ENCODE data around the gene BHLHE41. TPM values are rescaled to one million over a fixed set of nuclear protein-coding genes. Genes with fewer than 3 reads are reported as not detected.

The BHLHE41 gene
- total RNA-seq, 1 donor from 2014 or later: 2.9 TPM

GRCh38 chr12:26120561-26121274 is 4.1 kb downstream of the BHLHE41 start:
- Mint-ChIP-seq H3K27me3 (ENCODE audit: low read depth, unreplicated experiment) (peaks cover 19% of the 10 kb centered on the region), H3K4me3 (ENCODE audit: unreplicated experiment) (no peak overlapping the region), H3K9me3 (ENCODE audit: unreplicated experiment) (no peaks in the 10 kb centered on the region), H3K36me3 (ENCODE audit: low read depth, unreplicated experiment) (no peaks in the 10 kb centered on the region), H3K4me1 (ENCODE audit: low read depth, unreplicated experiment) (peaks cover 4% of the 10 kb centered on the region), H3K27ac (ENCODE audit: unreplicated experiment) (no peak overlapping the region)
- Histone ChIP-seq H4K20me1 (ENCODE audit: insufficient read depth, low read length) (no peaks in the 10 kb centered on the region), H3K4me3 (ENCODE audit: insufficient read depth, low read depth, low read length) (no peak overlapping the region), H3K9ac (ENCODE audit: low read length) (peak overlapping the region; percentile 84), H3K27me3 (ENCODE audit: insufficient read depth, low read length) (peaks cover 5% of the 10 kb centered on the region), H3K9me3 (ENCODE audit: insufficient read depth, low read depth, low read length) (no peaks in the 10 kb centered on the region), H3K36me3 (ENCODE audit: insufficient read depth, low read length) (no peaks in the 10 kb centered on the region), H3K79me2 (ENCODE audit: insufficient read depth, low read length) (peaks cover 38% of the 10 kb centered on the region), H2AFZ (ENCODE audit: low read depth, low read length) (no peak overlapping the region), H3K4me1 (ENCODE audit: insufficient read depth, low read length) (peaks cover 25% of the 10 kb centered on the region), H3K4me2 (ENCODE audit: low read length) (peak overlapping the region; percentile 95), H3K27ac (ENCODE audit: low read depth, low read length) (no peak overlapping the region)
- DNase-seq (ENCODE audit: low read depth): peak; percentile 47
- no peak for TF ChIP-seq EZH2 (IDR thresholded peaks at IDR 0.05; ENCODE audit: insufficient read depth, low read length)
- no peak for TF ChIP-seq CTCF (IDR thresholded peaks at IDR 0.05; ENCODE audit: insufficient read depth, low read depth, low read length)
- FAIRE-seq: no peak

GRCh38 chr12:26119391-26119989 is 5.3 kb downstream of the BHLHE41 start:
- H3K27me3 ChIP-seq (ENCODE audit: insufficient read depth, low read length): peaks cover 4% of the 10 kb centered on the region
- Mint-ChIP-seq H3K4me1 (ENCODE audit: low read depth, unreplicated experiment) (peaks cover 4% of the 10 kb centered on the region), H3K27me3 (ENCODE audit: low read depth, unreplicated experiment) (peaks cover 16% of the 10 kb centered on the region), H3K36me3 (ENCODE audit: low read depth, unreplicated experiment) (no peaks in the 10 kb centered on the region), H3K4me3 (ENCODE audit: unreplicated experiment) (no peak overlapping the region), H3K9me3 (ENCODE audit: unreplicated experiment) (no peaks in the 10 kb centered on the region), H3K27ac (ENCODE audit: unreplicated experiment) (no peak overlapping the region)
- H3K79me2 ChIP-seq (ENCODE audit: insufficient read depth, low read length): peaks cover 31% of the 10 kb centered on the region
- TF ChIP-seq CTCF (IDR thresholded peaks at IDR 0.05; ENCODE audit: insufficient read depth, low read depth, low read length): peak; percentile 76
- no peak for TF ChIP-seq EZH2 (IDR thresholded peaks at IDR 0.05; ENCODE audit: insufficient read depth, low read length)
- no peaks in the 10 kb centered on the region for H3K9me3 ChIP-seq (ENCODE audit: insufficient read depth, low read depth, low read length)
- no peak overlapping the region for H3K4me3 ChIP-seq (ENCODE audit: insufficient read depth, low read depth, low read length)
- no peak overlapping the region for H3K27ac ChIP-seq (ENCODE audit: low read depth, low read length)
- peak overlapping the region; percentile 32 for H3K4me2 ChIP-seq (ENCODE audit: low read length)
- no peak overlapping the region for H2AFZ ChIP-seq (ENCODE audit: low read depth, low read length)
- DNase-seq (ENCODE audit: low read depth) (peak; percentile 61), FAIRE-seq (peak; percentile 83)
- peaks cover 24% of the 10 kb centered on the region for H3K4me1 ChIP-seq (ENCODE audit: insufficient read depth, low read length)
- peak overlapping the region; percentile 24 for H3K9ac ChIP-seq (ENCODE audit: low read length)
- no peaks in the 10 kb centered on the region for H4K20me1 ChIP-seq (ENCODE audit: insufficient read depth, low read length)
- no peaks in the 10 kb centered on the region for H3K36me3 ChIP-seq (ENCODE audit: insufficient read depth, low read length)

- Histone ChIP-seq H3K4me2 (ENCODE audit: low read length) (no peak overlapping the region), H3K9ac (ENCODE audit: low read length) (no peak overlapping the region), H3K27me3 (ENCODE audit: insufficient read depth, low read length) (no peaks in the 10 kb centered on the region), H3K4me1 (ENCODE audit: insufficient read depth, low read length) (peaks cover 28% of the 10 kb centered on the region), H3K79me2 (ENCODE audit: insufficient read depth, low read length) (peaks cover 22% of the 10 kb centered on the region), H3K27ac (ENCODE audit: low read depth, low read length) (no peak overlapping the region), H2AFZ (ENCODE audit: low read depth, low read length) (no peak overlapping the region), H3K4me3 (ENCODE audit: insufficient read depth, low read depth, low read length) (no peak overlapping the region), H4K20me1 (ENCODE audit: insufficient read depth, low read length) (no peaks in the 10 kb centered on the region), H3K9me3 (ENCODE audit: insufficient read depth, low read depth, low read length) (no peaks in the 10 kb centered on the region), H3K36me3 (ENCODE audit: insufficient read depth, low read length) (no peaks in the 10 kb centered on the region)
- H3K4me1 Mint-ChIP-seq (ENCODE audit: low read depth, unreplicated experiment): peaks cover 9% of the 10 kb centered on the region
- H3K36me3 Mint-ChIP-seq (ENCODE audit: low read depth, unreplicated experiment): no peaks in the 10 kb centered on the region
- FAIRE-seq (no peak), DNase-seq (ENCODE audit: low read depth) (no peak)
- peaks cover 14% of the 10 kb centered on the region for H3K27me3 Mint-ChIP-seq (ENCODE audit: low read depth, unreplicated experiment)
- H3K27ac Mint-ChIP-seq (ENCODE audit: unreplicated experiment): no peak overlapping the region
- no peak overlapping the region for H3K4me3 Mint-ChIP-seq (ENCODE audit: unreplicated experiment)
- H3K9me3 Mint-ChIP-seq (ENCODE audit: unreplicated experiment): no peaks in the 10 kb centered on the region
- no peak for TF ChIP-seq CTCF (IDR thresholded peaks at IDR 0.05; ENCODE audit: insufficient read depth, low read depth, low read length)
- TF ChIP-seq EZH2 (IDR thresholded peaks at IDR 0.05; ENCODE audit: insufficient read depth, low read length): no peak
Observed at GRCh38 chr12:26118308-26118707, 6.5 kb downstream of the BHLHE41 start.

Measured in astrocyte (in vitro differentiated cells and primary cell).